Thoracic aorta (tissue), 2 donors: ENCODE data around the gene PPP2R3C. TPM values are rescaled to one million over a fixed set of nuclear protein-coding genes. Genes with fewer than 3 reads are reported as not detected.
"Not testable (repeated sequence)": the region's sequence is repeated elsewhere in the genome, so short reads cannot be mapped to it uniquely, and the experiment has no call there.

Source experiments
- ATAC-seq: fragments of 150-250 bp; one replicate; pipeline ENCODE4 v1.8.0; 2017; ENCODE audit warnings: low read depth; ENCODE audit not compliant: insufficient number of reproducible peaks, low FRiP score
- DNase-seq: peaks from one replicate; pipeline ENCODE4 v3.0.0-alpha.2; 2020; ENCODE audit warnings: low spot score
- H3K27ac ChIP-seq, 2 donors: fragments of 200-600 bp; sonication (generic); 1 replicate in 1 of 2; 2 replicates in 1 of 2; pipeline ENCODE4 v1.5.1; 2016; ENCODE audit warnings: mild to moderate bottlenecking in 2 of 2, moderate library complexity in 2 of 2
- H3K27me3 ChIP-seq: fragments of 200-600 bp; sonication (generic); replicated peaks from 2 replicates; pipeline ENCODE4 v1.6.0; 2016; ENCODE audit warnings: mild to moderate bottlenecking; ENCODE audit not compliant: insufficient read depth
- H3K36me3 ChIP-seq: fragments of 200-600 bp; sonication (generic); one replicate; pipeline ENCODE4 v1.5.1; 2016
- H3K4me1 ChIP-seq, 2 donors: fragments of 200-600 bp; sonication (generic); 1 replicate in 1 of 2; 2 replicates in 1 of 2; pipeline versions ENCODE4 v1.5.1 to v1.6.0; 2016; ENCODE audit warnings: low read depth in 2 of 2, mild to moderate bottlenecking in 1 of 2; ENCODE audit not compliant: control insufficient read depth in 1 of 2
- H3K4me3 ChIP-seq: fragments of 200-600 bp; sonication (generic); 2 replicates; pipeline ENCODE4 v1.5.1; 2016; ENCODE audit warnings: mild to moderate bottlenecking
- H3K9me3 ChIP-seq: fragments of 200-600 bp; sonication (generic); 2 replicates; pipeline ENCODE4 v1.5.1; 2016
- CTCF ChIP-seq: fragments of 200-600 bp; sonication (generic); IDR thresholded peaks from one replicate; pipeline ENCODE4 v1.5.1; 2019; ENCODE audit warnings: antibody characterized with exemption
- total RNA-seq, 2 donors: library from RNA; depleted of rRNA; stranded (reverse); fragments of >200 nt; gene quantifications; one replicate each; pipeline versions ENCODE4 v1.1.0 to v1.2.3, GENCODE V29; 2016

The PPP2R3C gene
- total RNA-seq, 2 donors from 2014 or later: 29.5 to 31.6 TPM

GRCh38 chr14:35072226-35072625 lies 49.6 kb downstream of the PPP2R3C start:
- no peak overlapping the region for H3K27ac ChIP-seq
- DNase-seq (no peak), ATAC-seq (no peak)
- peaks cover 28% of the 10 kb centered on the region for H3K36me3 ChIP-seq
- no peaks in the 10 kb centered on the region for H3K27me3 ChIP-seq
- no peak overlapping the region for H3K4me3 ChIP-seq
- H3K9me3 ChIP-seq: no peaks in the 10 kb centered on the region
- TF ChIP-seq CTCF: no peak
- H3K4me1 ChIP-seq: no peaks in the 10 kb centered on the region

GRCh38 chr14:35068238-35069012 lies 53.4 kb downstream of the PPP2R3C start:
- H3K4me3 ChIP-seq: no peak overlapping the region
- H3K9me3 ChIP-seq: no peaks in the 10 kb centered on the region
- no peaks in the 10 kb centered on the region for H3K4me1 ChIP-seq
- no peak for TF ChIP-seq CTCF
- no peak overlapping the region for H3K27ac ChIP-seq
- DNase-seq (no peak), ATAC-seq (no peak)
- no peaks in the 10 kb centered on the region for H3K27me3 ChIP-seq
- H3K36me3 ChIP-seq: peaks cover 12% of the 10 kb centered on the region

GRCh38 chr14:35065731-35066130 lies 56.1 kb downstream of the PPP2R3C start:
- not testable (repeated sequence) for H3K4me1 ChIP-seq, DNase-seq, H3K4me3 ChIP-seq, ATAC-seq, H3K9me3 ChIP-seq, H3K27ac ChIP-seq, H3K27me3 ChIP-seq
- peaks cover 16% of the 10 kb centered on the region for H3K36me3 ChIP-seq

GRCh38 chr14:35061113-35061791 lies 60.5 kb downstream of the PPP2R3C start:
- not testable (repeated sequence) for DNase-seq, H3K4me1 ChIP-seq, H3K27ac ChIP-seq, H3K27me3 ChIP-seq, H3K9me3 ChIP-seq, ATAC-seq, H3K4me3 ChIP-seq
- H3K36me3 ChIP-seq: peaks cover 13% of the 10 kb centered on the region

- DNase-seq: no peak
- peaks cover 6% of the 10 kb centered on the region for H3K36me3 ChIP-seq
- no peak overlapping the region for H3K27ac ChIP-seq
- no peak overlapping the region for H3K4me3 ChIP-seq
- peaks cover 15 to 30% of the 10 kb centered on the region in 2 donors for H3K4me1 ChIP-seq
- no peaks in the 10 kb centered on the region for H3K27me3 ChIP-seq
- no peak for TF ChIP-seq CTCF
- no peaks in the 10 kb centered on the region for H3K9me3 ChIP-seq
- no peak for ATAC-seq
These were observed 69.2 kb downstream of the PPP2R3C start for GRCh38 chr14:35052637-35053036.

- Histone ChIP-seq H3K27ac (no peak overlapping the region), H3K4me1 (peaks cover 20 to 38% of the 10 kb centered on the region in 2 donors), H3K4me3 (no peak overlapping the region), H3K36me3 (peaks cover 6% of the 10 kb centered on the region), H3K9me3 (no peaks in the 10 kb centered on the region), H3K27me3 (no peaks in the 10 kb centered on the region)
- TF ChIP-seq CTCF: no peak
- ATAC-seq (no peak), DNase-seq (no peak)
These were observed 70.0 kb downstream of the PPP2R3C start for GRCh38 chr14:35051796-35052195.
